HG03097 (cell line): Measurements from ENCODE around the gene ATP8B3.

Source experiments
- ATAC-seq: cut with Tn5 transposase; IDR thresholded peaks from one replicate; pipeline ENCODE4 v1.9.1; 2021; ENCODE audit not compliant: unreplicated experiment, low FRiP score

ATP8B3 gene

DNA sequence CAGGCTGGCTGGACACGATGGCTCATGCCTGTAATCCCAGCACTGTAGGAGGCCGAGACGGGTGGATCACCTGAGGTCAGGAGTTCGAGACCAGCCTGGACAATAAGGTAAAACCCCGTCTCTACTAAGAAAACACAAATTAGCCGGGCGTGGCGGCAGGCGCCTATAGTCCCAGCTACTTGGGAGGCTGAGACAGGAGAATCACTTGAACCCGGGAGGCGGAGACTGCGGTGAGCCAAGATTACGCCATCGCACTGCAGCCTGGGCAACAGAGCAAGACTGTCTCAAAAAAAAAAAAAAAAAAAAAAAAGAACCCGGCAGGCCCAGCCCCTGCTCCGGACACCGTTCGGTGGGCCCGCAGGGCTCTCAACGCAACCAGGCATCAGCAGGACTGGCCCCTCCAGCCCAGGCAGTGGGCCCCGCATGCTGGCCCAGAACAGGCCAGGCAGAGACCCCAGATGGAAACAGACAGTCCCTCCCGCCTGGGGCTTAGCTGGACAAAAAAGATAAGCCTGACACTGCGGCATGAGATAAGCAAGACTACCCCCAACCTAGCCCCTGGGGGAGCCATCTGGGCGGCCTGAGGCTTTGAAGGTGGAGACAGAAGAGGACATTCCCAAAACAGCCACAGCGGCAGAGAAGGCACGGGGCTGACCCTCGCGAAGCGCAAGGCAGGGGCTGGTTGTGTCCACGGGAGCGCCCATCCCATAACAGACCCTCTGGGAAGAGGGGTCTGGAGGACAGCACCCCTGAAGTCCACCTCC is 24.6 kb upstream of the ATP8B3 start:
- no peak for ATAC-seq

DNA sequence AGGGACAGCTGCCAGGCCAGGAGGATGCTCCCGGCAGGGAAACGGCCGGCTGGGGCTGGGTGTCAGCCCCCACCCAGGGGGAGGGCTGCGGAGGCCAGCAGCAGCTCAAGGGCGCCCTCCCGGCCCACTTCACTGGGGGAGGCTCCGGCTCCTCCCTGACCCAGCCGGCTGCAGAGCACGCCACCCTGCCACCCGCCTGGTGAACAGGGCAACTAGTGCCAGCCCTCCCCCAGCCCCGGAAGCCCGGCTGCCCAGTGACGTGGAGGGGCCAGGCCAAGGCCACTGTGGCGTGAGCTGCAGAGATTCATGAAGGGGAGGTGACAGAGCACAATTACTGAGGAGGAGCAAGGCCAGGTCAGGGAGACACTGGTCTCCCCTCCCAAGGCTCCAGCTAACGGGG is 21.5 kb upstream of the ATP8B3 start:
- no peak for ATAC-seq

DNA sequence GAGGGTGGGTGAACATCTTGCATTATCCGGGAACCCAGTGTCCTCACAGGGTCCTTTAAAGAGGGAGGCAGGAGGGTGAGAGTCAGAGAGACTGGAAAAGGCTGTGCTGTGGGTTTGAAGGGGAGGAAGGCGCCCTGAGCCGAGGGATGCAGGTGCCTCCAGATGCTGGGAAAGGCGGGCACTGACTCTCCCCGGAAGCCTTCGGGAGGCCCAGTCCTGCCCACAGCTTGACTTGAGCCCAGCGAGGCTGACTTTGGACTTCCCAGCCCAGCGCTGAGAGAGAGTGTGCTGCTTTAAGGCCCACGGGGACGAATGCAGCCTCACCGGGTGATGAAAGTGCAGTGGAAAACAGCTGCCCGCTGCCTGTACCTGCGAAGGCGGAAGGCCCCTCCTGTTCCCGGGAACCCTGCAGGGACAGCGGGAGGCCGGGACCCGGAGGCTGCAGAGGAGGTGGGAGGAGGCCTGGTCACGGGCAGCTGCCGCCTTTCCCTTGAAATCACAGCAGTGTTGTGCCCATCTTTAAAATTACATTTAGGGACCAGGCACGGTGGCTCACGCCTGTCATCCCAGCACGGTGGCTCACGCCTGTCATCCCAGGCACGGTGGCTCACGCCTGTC is 20.1 kb upstream of the ATP8B3 start:
- ATAC-seq: no peak

DNA sequence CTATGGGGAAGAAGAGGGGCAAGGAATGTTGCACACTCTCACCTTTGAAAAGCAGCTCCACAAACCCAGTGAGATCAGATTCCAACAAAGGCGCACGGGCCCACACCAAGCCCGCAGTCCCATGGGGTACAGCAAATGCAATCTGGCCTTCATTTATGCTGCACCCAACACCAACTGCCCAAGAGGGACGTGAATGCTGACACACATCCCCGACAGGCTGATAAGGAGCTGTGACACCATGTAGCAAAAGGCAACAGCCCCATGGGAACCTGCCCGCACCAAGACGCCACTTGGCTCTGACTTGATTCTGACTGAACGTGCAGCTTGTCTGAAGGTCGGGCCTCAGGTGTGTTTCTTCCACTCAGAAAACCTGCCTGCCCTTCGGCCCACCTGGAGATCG is 18.9 kb upstream of the ATP8B3 start:
- ATAC-seq: no peak

DNA sequence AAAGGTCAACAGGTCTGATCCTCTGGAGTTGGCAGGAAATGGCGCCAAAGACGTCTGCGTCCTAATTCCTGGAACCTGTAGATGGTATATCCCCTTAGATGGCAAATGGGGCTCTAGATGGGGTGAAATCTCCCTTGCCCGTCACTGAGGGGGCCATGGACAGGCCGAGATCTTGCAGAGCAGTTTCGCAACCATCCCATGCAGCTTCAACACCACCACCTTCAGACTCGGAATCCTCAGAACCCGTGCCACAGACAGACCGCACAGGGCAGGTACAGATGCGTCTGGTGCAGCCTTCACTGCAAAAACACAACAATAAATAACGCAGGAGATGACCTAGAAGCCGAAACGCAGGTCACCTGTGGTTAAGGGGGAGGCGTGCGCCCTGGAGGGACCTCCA is 18.5 kb upstream of the ATP8B3 start:
- ATAC-seq: no peak

DNA sequence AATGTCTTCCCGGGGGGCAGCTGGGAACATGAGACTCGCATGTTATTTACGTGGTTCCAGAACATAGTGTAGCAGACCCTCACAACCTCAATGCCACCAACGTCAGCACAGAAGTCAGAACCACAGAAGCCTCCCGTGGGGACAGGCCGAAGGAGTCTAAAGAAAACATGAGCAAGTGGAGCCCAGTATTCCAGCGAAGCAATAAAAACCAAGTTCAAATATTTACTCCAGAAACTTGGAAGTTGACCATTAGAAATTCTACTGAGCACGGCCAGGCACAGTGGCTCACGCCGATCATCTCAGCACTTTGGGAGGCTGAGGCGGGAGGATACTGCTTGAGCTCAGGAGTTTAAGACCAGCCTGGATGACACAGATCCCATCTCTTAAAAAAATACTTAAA is 17.9 kb upstream of the ATP8B3 start:
- no peak for ATAC-seq

- ATAC-seq: no peak
Measured at GRCh38 chr19:1828279-1829238, 16.5 kb upstream of the ATP8B3 start.

GRCh38 chr19:1827566-1828278 is 15.6 kb upstream of the ATP8B3 start:
- ATAC-seq: no peak

DNA sequence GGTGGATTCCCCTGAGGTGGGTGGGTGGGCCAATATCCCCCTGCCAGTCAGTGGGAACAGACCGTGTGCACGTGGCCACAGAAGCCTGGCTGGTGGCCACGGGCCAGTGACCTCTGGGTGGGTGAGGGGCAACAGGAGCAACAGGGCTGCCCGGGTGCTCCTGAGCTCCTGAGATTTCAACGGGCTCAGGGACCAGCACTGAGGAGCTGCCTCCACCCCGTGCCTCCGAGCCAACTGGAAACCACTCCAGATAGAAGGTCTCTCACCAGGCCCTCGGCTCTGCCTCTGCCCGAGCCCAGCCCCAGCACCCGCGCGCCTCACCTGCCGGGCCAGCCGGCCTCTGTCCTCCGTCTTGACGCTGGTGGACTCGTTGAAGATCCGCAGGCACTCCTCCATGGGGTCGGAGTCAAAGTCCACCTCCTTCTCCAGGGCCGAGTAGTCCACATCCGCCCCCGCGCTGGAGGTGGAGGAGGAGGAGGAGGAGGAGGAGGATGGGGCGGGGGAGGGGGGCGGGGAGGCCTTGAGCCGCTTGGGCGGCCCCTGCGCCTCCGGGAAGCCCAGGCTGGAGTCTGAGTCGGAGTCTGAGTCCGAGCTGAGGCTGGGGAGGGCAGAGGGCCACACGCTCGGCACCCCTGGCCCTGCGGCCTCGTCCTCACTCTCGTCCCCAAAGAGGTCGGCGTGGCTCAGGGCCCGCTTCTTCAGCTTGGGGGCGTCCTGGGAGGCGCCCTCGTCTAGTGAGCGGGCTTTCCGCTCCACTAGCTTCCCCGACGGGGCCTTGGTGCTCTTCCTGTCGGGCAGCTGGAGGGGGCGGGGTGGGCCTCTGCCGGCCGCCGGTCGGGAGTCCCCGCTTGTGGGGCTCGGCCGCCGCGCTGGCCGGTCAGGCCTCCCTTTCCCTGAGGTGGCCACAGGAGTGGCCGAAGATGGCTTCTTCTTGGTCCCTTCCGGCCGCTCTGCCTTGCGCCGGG is 14.8 kb upstream of the ATP8B3 start:
- no peak for ATAC-seq

DNA sequence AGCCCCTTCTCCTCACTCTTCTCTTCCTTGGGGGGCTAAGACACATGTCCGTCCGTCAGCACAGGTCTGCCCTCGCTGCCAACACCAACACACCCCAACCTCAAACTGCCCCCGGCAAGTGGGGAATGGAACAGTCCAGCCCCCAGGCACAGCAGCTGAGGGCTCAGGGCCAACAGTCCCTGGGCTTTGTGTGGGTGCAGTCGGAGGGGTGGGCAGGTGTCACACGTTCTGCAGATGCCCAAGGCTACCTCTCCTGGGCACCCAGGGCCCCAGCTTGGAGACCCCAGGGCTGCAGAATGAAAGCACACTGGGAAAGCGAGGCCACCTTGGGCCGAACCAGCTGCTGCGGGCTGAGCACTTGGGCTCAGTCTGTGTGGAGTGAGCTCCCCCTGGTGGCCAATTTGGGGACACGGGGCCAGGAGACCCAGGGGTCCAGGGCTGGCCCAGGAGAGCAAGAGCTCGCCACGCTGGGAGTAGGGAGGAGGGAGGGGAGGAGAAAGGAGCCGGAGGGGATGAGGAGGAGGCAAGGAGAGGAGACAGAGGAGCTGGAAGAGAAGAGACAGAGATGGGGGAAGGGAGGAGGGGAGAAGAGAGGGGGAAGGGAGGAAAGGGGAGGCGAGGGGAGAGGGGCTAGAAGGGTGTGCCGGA is 14.0 kb upstream of the ATP8B3 start:
- no peak for ATAC-seq

DNA sequence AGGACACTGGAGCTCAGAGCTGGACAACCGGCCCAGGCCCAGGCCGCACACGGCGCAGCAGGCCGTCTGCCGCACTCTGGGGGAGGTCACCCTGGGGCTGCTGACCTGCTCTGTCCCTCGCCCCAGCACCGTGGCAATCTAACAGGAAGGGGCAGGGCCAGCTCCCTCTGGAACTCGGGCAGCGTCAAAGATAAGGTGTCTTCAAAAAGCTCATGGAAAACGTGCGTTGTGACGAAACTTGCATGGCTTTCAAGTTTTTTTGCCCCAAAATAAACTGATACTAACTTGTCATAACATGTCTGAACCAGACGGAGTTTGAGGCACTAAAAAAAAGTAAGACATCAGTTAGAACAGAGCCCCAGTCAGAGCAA is 12.2 kb upstream of the ATP8B3 start:
- no peak for ATAC-seq

- no peak for ATAC-seq
Measured at GRCh38 chr19:1823539-1824251, 11.6 kb upstream of the ATP8B3 start.

DNA sequence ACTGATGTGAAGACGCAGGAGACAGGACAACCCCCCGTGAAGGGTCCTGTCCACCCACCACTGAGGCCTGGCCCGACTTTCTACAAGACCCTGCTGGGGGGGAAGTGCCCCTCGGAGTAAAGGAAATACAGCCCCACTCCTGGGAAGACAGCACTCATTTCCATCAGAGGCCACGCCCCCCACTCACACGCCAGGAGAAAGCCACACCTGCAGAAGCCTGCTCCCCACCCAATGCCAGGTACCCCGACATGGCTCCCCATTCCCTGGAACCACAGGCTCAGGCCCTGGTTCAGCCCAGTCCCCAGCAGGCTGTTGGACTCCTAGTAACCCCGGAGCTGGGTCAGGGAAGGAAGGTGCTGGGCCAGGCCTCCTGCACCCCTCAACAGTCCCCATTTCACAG is 10.9 kb upstream of the ATP8B3 start:
- ATAC-seq: no peak

- no peak for ATAC-seq
Measured at GRCh38 chr19:1822210-1822609, 10.1 kb upstream of the ATP8B3 start.

GRCh38 chr19:1819341-1820255 is 7.5 kb upstream of the ATP8B3 start:
- no peak for ATAC-seq

- no peak for ATAC-seq
Measured at GRCh38 chr19:1818549-1819195, 6.6 kb upstream of the ATP8B3 start.

GRCh38 chr19:1817553-1818179 is 5.6 kb upstream of the ATP8B3 start:
- no peak for ATAC-seq
